HepG2 (cell line): ENCODE measurements around the gene PRRG3. TPM values are rescaled to one million over a fixed set of nuclear protein-coding genes. Genes with fewer than 3 reads are reported as not detected.

Source experiments
- ATAC-seq: fragments of 200-7000 bp; cut with Tn5 transposase; 3 replicates; pipeline ENCODE4 v1.9.1; 2020; ENCODE audit warnings: mild to moderate bottlenecking, moderate library complexity
- BruUV-seq: library from RNA; stranded (reverse); fragments of 400-500 nt; replicated peaks from 2 replicates; lab custom pipeline; 2021; lab: Mats Ljungman, UMichigan
- CTCF ChIA-PET: fragments of 300-600 bp; formaldehyde crosslinking; extraction: SDS; loops from one replicate; lab custom pipeline; 2021; ENCODE audit warnings: low total read pairs, inconsistent platforms, low intra/inter-chr PET ratio; lab: Yijun Ruan, JAX
- POLR2A ChIA-PET: fragments of 350-600 bp; sonication (Branson Sonifier 250); formaldehyde crosslinking; loops from one replicate; lab custom pipeline; 2020; ENCODE audit warnings: antibody characterized with exemption, inconsistent platforms; lab: Yijun Ruan, JAX
- DNase-seq: peaks from one replicate; pipeline ENCODE4 v3.0.0-alpha.2; 2015; ENCODE audit warnings: low spot score
- FAIRE-seq: peaks from 3 replicates; lab custom pipeline; 2011; peaks lifted over from hg19 to GRCh38; lab: Jason Lieb, UNC
- H2AFZ ChIP-seq: one replicate; pipeline ENCODE4 v1.6.1; 2011; ENCODE audit warnings: low read length, inconsistent platforms
- H3K27ac ChIP-seq: fragments of 300-600 bp; 3 replicates; pipeline ENCODE4 v1.8.0; 2011; ENCODE audit warnings: mixed run types, mild to moderate bottlenecking, mixed read lengths, low read length, inconsistent platforms; ENCODE audit not compliant: insufficient read depth; ENCODE audit errors: extremely low read length
- H3K27me3 ChIP-seq, 2 experiments: fragments of 200-600 bp in 1 of 2; 2 replicates in 1 of 2; 3 replicates in 1 of 2; pipeline versions ENCODE4 v1.6.0 to v1.8.0; 2011; ENCODE audit warnings: low read length in 2 of 2, mild to moderate bottlenecking in 2 of 2, moderate library complexity in 2 of 2, inconsistent platforms in 1 of 2; ENCODE audit not compliant: insufficient read depth in 2 of 2, control insufficient read depth in 1 of 2
- H3K36me3 ChIP-seq, 2 experiments: fragments of 200-600 bp in 1 of 2; replicated peaks in 1 of 2; 2 replicates in 1 of 2; 3 replicates in 1 of 2; pipeline versions ENCODE4 v1.5.1 to v1.8.0; 2011; ENCODE audit warnings: low read length in 2 of 2, inconsistent platforms in 1 of 2; ENCODE audit not compliant: insufficient read depth in 2 of 2, control insufficient read depth in 1 of 2
- H3K4me1 ChIP-seq: 2 replicates; pipeline ENCODE4 v1.5.1; 2012; ENCODE audit warnings: low read length, inconsistent platforms; ENCODE audit not compliant: insufficient read depth
- H3K4me2 ChIP-seq: 2 replicates; pipeline ENCODE4 v1.6.0; 2011; ENCODE audit warnings: low read depth, low read length, inconsistent platforms
- H3K4me3 ChIP-seq, 3 experiments: fragments of 200-600 bp in 1 of 3; sonication (generic), shearing (Covaris generic) in 1 of 3; replicated peaks in 1 of 3; 2 replicates each; pipeline ENCODE4 v1.5.1; 2011 to 2016; ENCODE audit warnings: low read length in 3 of 3, inconsistent platforms in 2 of 3, low read depth in 2 of 3, mild to moderate bottlenecking in 2 of 3, control low read depth in 1 of 3, mixed read lengths in 1 of 3; ENCODE audit not compliant: insufficient read depth in 1 of 3
- H3K79me2 ChIP-seq: one replicate; pipeline ENCODE4 v1.6.1; 2011; ENCODE audit warnings: low read length, inconsistent platforms; ENCODE audit not compliant: insufficient read depth
- H3K9ac ChIP-seq: 2 replicates; pipeline ENCODE4 v1.6.0; 2011; ENCODE audit warnings: mild to moderate bottlenecking, low read depth, low read length, inconsistent platforms; ENCODE audit not compliant: insufficient read depth
- H3K9me3 ChIP-seq: 2 replicates; pipeline ENCODE4 v1.5.1; 2012; ENCODE audit warnings: mild to moderate bottlenecking, low read length
- H4K20me1 ChIP-seq: 2 replicates; pipeline ENCODE4 v1.6.0; 2011; ENCODE audit warnings: inconsistent platforms, mild to moderate bottlenecking, low read length, moderate library complexity; ENCODE audit not compliant: insufficient read depth
- IRF2 ChIP-seq: IDR thresholded peaks from 2 replicates; pipeline ENCODE4 v1.6.1; 2018; ENCODE audit warnings: missing genetic modification reagents, missing compliant biosample characterization
- KAT7 ChIP-seq: IDR thresholded peaks from 2 replicates; pipeline ENCODE4 v1.6.1; 2018; ENCODE audit warnings: borderline replicate concordance, missing compliant biosample characterization
- MTF1 ChIP-seq: sonication (generic); formaldehyde crosslinking; IDR thresholded peaks from 2 replicates; pipeline ENCODE4 v1.5.0; 2020; ENCODE audit warnings: missing genetic modification reagents
- PLSCR1 ChIP-seq: sonication (generic); formaldehyde crosslinking; IDR thresholded peaks from 2 replicates; pipeline ENCODE4 v1.5.0; 2020; ENCODE audit warnings: missing genetic modification reagents, mild to moderate bottlenecking, borderline replicate concordance
- SMARCC2 ChIP-seq: fragments of 450-650 bp; IDR thresholded peaks from 2 replicates; pipeline ENCODE4 v1.6.1; 2017; ENCODE audit warnings: antibody characterized with exemption, mild to moderate bottlenecking
- ZFP36L2 ChIP-seq: sonication (generic); formaldehyde crosslinking; IDR thresholded peaks from 2 replicates; pipeline ENCODE4 v1.4.0; 2020; ENCODE audit warnings: missing genetic modification reagents
- ZNF235 ChIP-seq: sonication (generic); formaldehyde crosslinking; IDR thresholded peaks from 2 replicates; pipeline ENCODE4 v1.8.1; 2023; ENCODE audit warnings: mild to moderate bottlenecking, missing genetic modification reagents, borderline replicate concordance
- ZNF367 ChIP-seq: sonication (generic); formaldehyde crosslinking; IDR thresholded peaks from 2 replicates; pipeline ENCODE4 v1.4.0; 2020; ENCODE audit warnings: missing genetic modification reagents, borderline replicate concordance
- ZNF780A ChIP-seq: sonication (generic); formaldehyde crosslinking; IDR thresholded peaks from 2 replicates; pipeline ENCODE4 v1.8.0; 2022; ENCODE audit warnings: mild to moderate bottlenecking, missing genetic modification reagents, moderate library complexity
- WGBS: methylation state at CpG from one replicate; pipeline ENCODE4 v1.1.6; 2017; ENCODE audit warnings: low lambda C conversion rate; 5-methylcytosine and 5-hydroxymethylcytosine counted together
- in situ Hi-C: cut with HindIII; loops from 2 replicates; pipeline ENCODE4 v1.10.0; 2017; ENCODE audit warnings: low pct_unique_long_range_greater_than_20kb; ENCODE audit not compliant: extremely low pct_ligation_motif_present
- intact Hi-C: fragments of 100-400 bp; cut with micrococcal nuclease; formaldehyde crosslinking; loops from one replicate; pipeline ENCODE4 v1.10.0; 2022; ENCODE audit not compliant: unreplicated experiment
- polyA plus RNA-seq, 8 experiments: library from polyadenylated mRNA; depleted of rRNA in 3 of 8; stranded (reverse) in 7 of 8; unstranded in 1 of 8; fragments of >200 nt; fragmentation: Illumina TruSeq in 4 of 8; extraction: Trizol in 4 of 8; gene quantifications; 2 replicates each; pipeline versions ENCODE4 v1.2.1 to v1.2.3, GENCODE V29; 2011 to 2016; ENCODE audit warnings: low read depth in 4 of 8, missing spikeins in 1 of 8, mixed read lengths in 1 of 8; ENCODE audit not compliant: insufficient read depth in 1 of 8
- total RNA-seq, 5 experiments: library from RNA; depleted of rRNA; stranded (reverse); fragments of >200 nt; fragmentation: Illumina TruSeq; extraction: Trizol; gene quantifications; 2 replicates each; pipeline ENCODE4 v1.2.3, GENCODE V29; 2016; ENCODE audit warnings: low read depth in 1 of 5
- TF ChIP-seq, protein P1 (sequence below), 2 experiments: sonication (generic) in 1 of 2; formaldehyde crosslinking in 1 of 2; IDR thresholded peaks; 2 replicates each; pipeline versions ENCODE4 v1.6.1 to v1.9.0; 2014 to 2022; ENCODE audit warnings: antibody characterized with exemption in 1 of 2, borderline replicate concordance in 1 of 2, inconsistent platforms in 1 of 2, low read depth in 1 of 2, missing genetic modification reagents in 1 of 2
- TF ChIP-seq, protein P2 (sequence below): sonication (generic); formaldehyde crosslinking; IDR thresholded peaks from 2 replicates; pipeline ENCODE4 v1.5.1; 2020; ENCODE audit warnings: missing genetic modification reagents, mild to moderate bottlenecking, borderline replicate concordance

The PRRG3 gene
- total and polyA plus RNA-seq, 2 of the 13 experiments (the other 11 are each of a cell fraction or from before 2014, with no cell fraction given): not detected

DNA sequence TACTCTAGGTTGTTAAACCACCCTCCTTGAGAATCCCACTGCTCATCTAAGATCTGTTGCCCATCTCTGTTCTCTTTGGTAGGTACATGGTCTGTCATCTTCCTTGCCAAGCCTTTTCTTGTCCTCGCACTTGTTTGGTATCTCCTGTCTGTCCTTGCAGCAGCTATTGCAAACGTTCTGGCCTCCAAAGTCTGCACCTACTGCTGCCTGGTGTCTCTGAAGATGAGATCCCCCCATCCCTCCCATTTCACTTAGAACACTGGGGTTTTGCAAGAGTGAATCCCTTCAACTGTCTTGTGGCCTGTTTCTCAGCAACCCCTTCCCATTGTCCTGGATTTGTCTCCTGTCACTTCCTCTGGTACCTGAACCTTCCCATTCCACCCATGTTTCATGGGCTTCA is 40.0 kb downstream of the PRRG3 start:
- ChIA-PET POLR2A (no interaction called here), CTCF (no interaction called here)
- BruUV-seq: no TSS peak

GRCh38 chrX:151736685-151737084 is 41.4 kb downstream of the PRRG3 start:
- Histone ChIP-seq H3K9ac (no peak overlapping the region), H3K79me2 (no peaks in the 10 kb centered on the region), H3K4me2 (no peak overlapping the region), H3K27ac (no peak overlapping the region), H2AFZ (no peak overlapping the region), H3K36me3 (no peaks in the 10 kb centered on the region), H3K27me3 (no peaks in the 10 kb centered on the region), H4K20me1 (no peaks in the 10 kb centered on the region), H3K4me3 (no peak overlapping the region), H3K4me1 (no peaks in the 10 kb centered on the region), H3K9me3 (no peaks in the 10 kb centered on the region)
- no CpG with 5 or more reads among the region's 6 CpGs for WGBS
- in situ Hi-C loops (loop anchor here (25.0 kb wide), 1 partner anchor 1076 kb away; no protein-coding TSS in a partner anchor), intact Hi-C loops (no loop called here)
- no peak for FAIRE-seq
- CTCF ChIA-PET: no interaction called here
- POLR2A ChIA-PET: no interaction called here
- DNase-seq: no peak
- no peak for ATAC-seq
- no TSS peak for BruUV-seq
- no peak for TF ChIP-seq IRF2 (CRISPR knock-in tag)
- no peak for TF ChIP-seq ZNF367
- no peak for TF ChIP-seq SMARCC2
- TF ChIP-seq MTF1 (CRISPR knock-in tag): no peak
- TF ChIP-seq, protein P1, sequence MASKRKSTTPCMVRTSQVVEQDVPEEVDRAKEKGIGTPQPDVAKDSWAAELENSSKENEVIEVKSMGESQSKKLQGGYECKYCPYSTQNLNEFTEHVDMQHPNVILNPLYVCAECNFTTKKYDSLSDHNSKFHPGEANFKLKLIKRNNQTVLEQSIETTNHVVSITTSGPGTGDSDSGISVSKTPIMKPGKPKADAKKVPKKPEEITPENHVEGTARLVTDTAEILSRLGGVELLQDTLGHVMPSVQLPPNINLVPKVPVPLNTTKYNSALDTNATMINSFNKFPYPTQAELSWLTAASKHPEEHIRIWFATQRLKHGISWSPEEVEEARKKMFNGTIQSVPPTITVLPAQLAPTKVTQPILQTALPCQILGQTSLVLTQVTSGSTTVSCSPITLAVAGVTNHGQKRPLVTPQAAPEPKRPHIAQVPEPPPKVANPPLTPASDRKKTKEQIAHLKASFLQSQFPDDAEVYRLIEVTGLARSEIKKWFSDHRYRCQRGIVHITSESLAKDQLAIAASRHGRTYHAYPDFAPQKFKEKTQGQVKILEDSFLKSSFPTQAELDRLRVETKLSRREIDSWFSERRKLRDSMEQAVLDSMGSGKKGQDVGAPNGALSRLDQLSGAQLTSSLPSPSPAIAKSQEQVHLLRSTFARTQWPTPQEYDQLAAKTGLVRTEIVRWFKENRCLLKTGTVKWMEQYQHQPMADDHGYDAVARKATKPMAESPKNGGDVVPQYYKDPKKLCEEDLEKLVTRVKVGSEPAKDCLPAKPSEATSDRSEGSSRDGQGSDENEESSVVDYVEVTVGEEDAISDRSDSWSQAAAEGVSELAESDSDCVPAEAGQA (IDR thresholded peaks at IDR 0.05; ENCODE audit: low read depth): no peak
- TF ChIP-seq, protein P1 (CRISPR knock-in tag; IDR thresholded peaks at IDR 0.05; ENCODE audit: borderline replicate concordance): no peak
- no peak for TF ChIP-seq PLSCR1

More for the DNA sequence above, 40.0 kb downstream of the PRRG3 start:
- WGBS: 0% methylated on average over 2 of the region's 2 CpGs
- intact Hi-C loops (no loop called here), in situ Hi-C loops (loop anchor here (25.0 kb wide), 1 partner anchor 1077 kb away; no protein-coding TSS in a partner anchor)
- Histone ChIP-seq H3K4me2 (no peak overlapping the region), H3K9me3 (no peaks in the 10 kb centered on the region), H2AFZ (no peak overlapping the region), H4K20me1 (no peaks in the 10 kb centered on the region), H3K4me3 (no peak overlapping the region), H3K9ac (no peak overlapping the region), H3K79me2 (no peaks in the 10 kb centered on the region), H3K27me3 (no peaks in the 10 kb centered on the region), H3K4me1 (no peaks in the 10 kb centered on the region), H3K27ac (no peak overlapping the region), H3K36me3 (no peaks in the 10 kb centered on the region)
- ATAC-seq (no peak), FAIRE-seq (no peak), DNase-seq (no peak)
- TF ChIP-seq ZNF780A (CRISPR knock-in tag): no peak
- TF ChIP-seq KAT7: no peak
- no peak for TF ChIP-seq ZNF235 (CRISPR knock-in tag)
- no peak for TF ChIP-seq ZFP36L2
- TF ChIP-seq, protein P2, sequence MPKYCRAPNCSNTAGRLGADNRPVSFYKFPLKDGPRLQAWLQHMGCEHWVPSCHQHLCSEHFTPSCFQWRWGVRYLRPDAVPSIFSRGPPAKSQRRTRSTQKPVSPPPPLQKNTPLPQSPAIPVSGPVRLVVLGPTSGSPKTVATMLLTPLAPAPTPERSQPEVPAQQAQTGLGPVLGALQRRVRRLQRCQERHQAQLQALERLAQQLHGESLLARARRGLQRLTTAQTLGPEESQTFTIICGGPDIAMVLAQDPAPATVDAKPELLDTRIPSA (CRISPR knock-in tag): no peak
